Activated CD4-positive, alpha-beta T cell treated with anti-CD3 and anti-CD28 coated beads, Interleukin-2, amount 10 ng/mL, durations not matched to agents 24 days and 14 days (primary cell): ENCODE results near the gene NCKIPSD. TPM values are rescaled to one million over a fixed set of nuclear protein-coding genes. Genes with fewer than 3 reads are reported as not detected.

Source experiments
- DNase-seq: peaks from one replicate; pipeline ENCODE4 v3.0.0; 2022
- H3K27ac Mint-ChIP-seq: one replicate; pipeline ENCODE4 v1.8.0; 2022; ENCODE audit warnings: mild to moderate bottlenecking, mixed read lengths
- H3K27me3 Mint-ChIP-seq: one replicate; pipeline ENCODE4 v1.8.0; 2022; ENCODE audit warnings: mixed read lengths
- H3K36me3 Mint-ChIP-seq: one replicate; pipeline ENCODE4 v1.8.0; 2022; ENCODE audit warnings: low read depth, mild to moderate bottlenecking, mixed read lengths
- H3K4me1 Mint-ChIP-seq: one replicate; pipeline ENCODE4 v1.8.0; 2021; ENCODE audit warnings: mixed read lengths
- H3K4me3 Mint-ChIP-seq: one replicate; pipeline ENCODE4 v1.8.0; 2022; ENCODE audit warnings: mild to moderate bottlenecking, moderate library complexity, mixed read lengths
- H3K9me3 Mint-ChIP-seq: one replicate; pipeline ENCODE4 v1.8.0; 2021; ENCODE audit warnings: mixed read lengths
- intact Hi-C: fragments of 100-400 bp; cut with micrococcal nuclease; formaldehyde crosslinking; loops from one replicate; pipeline ENCODE4 v1.15.1; 2023
- total RNA-seq: library from RNA; stranded (reverse); gene quantifications from 2 replicates; pipeline ENCODE4 v1.2.3, GENCODE V29; 2022

Gene NCKIPSD
- total RNA-seq, 1 donor from 2014 or later = 53.1 TPM

DNA sequence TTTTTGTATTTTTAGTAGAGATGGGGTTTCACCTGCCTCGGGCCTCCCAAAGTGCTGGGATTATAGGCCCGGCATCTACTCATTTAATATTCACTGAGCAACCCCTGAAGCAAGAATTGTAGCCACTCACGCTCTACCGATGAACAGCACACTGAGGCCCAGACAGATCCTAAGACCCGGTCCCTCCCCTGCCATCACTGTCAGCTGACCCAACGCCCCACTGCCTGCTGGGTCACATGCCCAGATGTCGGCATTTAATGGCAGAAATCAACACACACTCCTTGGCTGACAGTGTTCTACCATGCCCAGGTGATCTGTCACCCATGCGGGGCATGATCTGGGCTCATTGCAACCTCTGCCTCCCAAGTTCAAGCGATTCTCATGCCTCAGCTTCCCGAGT lies 60.9 kb downstream of the NCKIPSD start:
- no peak for DNase-seq
- Mint-ChIP-seq H3K9me3 (no peaks in the 10 kb centered on the region), H3K4me3 (no peak overlapping the region), H3K27ac (peak overlapping the region; percentile 36), H3K4me1 (peaks cover 10% of the 10 kb centered on the region), H3K27me3 (no peaks in the 10 kb centered on the region), H3K36me3 (peaks cover 46% of the 10 kb centered on the region)
- intact Hi-C loops = no loop called here

DNA sequence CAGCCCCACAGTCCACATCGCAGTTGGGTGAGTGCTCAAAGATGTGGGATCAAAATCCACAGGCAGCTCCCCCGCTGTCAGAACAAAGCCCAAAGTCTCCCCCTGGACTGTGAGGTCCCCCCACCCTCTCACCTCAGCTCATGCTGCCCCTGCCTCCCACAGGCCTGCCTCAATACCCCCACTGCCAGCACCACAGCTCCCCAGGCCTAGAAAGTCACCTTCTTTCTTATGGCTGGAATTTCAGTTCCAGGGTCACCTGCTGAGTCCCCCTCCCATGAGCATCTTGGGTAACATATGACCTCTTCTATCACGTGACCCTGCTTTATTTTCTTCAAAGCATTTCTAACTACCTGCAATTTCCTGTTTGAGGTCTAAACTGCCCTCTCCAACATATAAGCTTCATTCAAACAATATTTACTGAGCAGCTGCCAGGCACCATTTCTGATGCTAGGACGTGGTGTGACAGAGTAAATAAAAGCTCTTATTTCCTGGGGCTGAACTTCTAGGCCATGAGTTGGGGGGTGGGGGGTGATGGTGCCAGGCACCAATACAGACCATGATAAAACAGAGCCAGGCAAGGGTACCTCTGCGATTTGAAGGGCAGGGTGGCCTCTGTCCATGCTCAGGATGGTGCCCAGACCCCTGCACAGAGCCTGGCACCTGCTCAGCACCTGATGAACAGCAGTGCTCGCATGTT lies 61.7 kb downstream of the NCKIPSD start:
- H3K4me1 Mint-ChIP-seq = peaks cover 10% of the 10 kb centered on the region
- H3K27me3 Mint-ChIP-seq = no peaks in the 10 kb centered on the region
- DNase-seq = no peak
- H3K9me3 Mint-ChIP-seq = no peaks in the 10 kb centered on the region
- intact Hi-C loops = no loop called here
- peak overlapping the region; percentile 69 for H3K27ac Mint-ChIP-seq
- peaks cover 40% of the 10 kb centered on the region for H3K36me3 Mint-ChIP-seq
- no peak overlapping the region for H3K4me3 Mint-ChIP-seq

Other genes with a start within 250 kb of the NCKIPSD start
- 24.4 and 25.9 TPM in 2 replicates for gene CCDC51, start 245.8 kb downstream of the NCKIPSD start, total RNA-seq
- gene TMA7, start 245.7 kb downstream of the NCKIPSD start, total RNA-seq = 272 and 275 TPM in 2 replicates
- 18.3 and 20.0 TPM in 2 replicates for gene ATRIP, start 239.2 kb downstream of the NCKIPSD start, total RNA-seq
- 79.1 and 84.9 TPM in 2 replicates for gene SHISA5, start 181.7 kb downstream of the NCKIPSD start, total RNA-seq
- 38.2 and 44.0 TPM in 2 replicates for gene PFKFB4, start 129.1 kb downstream of the NCKIPSD start, total RNA-seq
- not detected in 2 replicates for gene UCN2, start 122.1 kb downstream of the NCKIPSD start, total RNA-seq
- gene COL7A1, start 90.6 kb downstream of the NCKIPSD start, total RNA-seq = 0.56 and 0.62 TPM in 2 replicates
- 224 and 235 TPM in 2 replicates for gene UQCRC1, start 76.3 kb downstream of the NCKIPSD start, total RNA-seq
- 0.64 and 0.89 TPM in 2 replicates for gene TMEM89, start 64.1 kb downstream of the NCKIPSD start, total RNA-seq
- gene SLC26A6, start 50.5 kb downstream of the NCKIPSD start, total RNA-seq = 57.2 and 58.2 TPM in 2 replicates
- gene CELSR3, start 23.0 kb downstream of the NCKIPSD start, total RNA-seq = 14.5 and 15.2 TPM in 2 replicates
- 57.9 and 58.4 TPM in 2 replicates for gene IP6K2, start 31.3 kb upstream of the NCKIPSD start, total RNA-seq
- 31.9 and 39.4 TPM in 2 replicates for gene PRKAR2A, start 162.0 kb upstream of the NCKIPSD start, total RNA-seq
- gene SLC25A20, start 213.0 kb upstream of the NCKIPSD start, total RNA-seq = 13.8 and 15.6 TPM in 2 replicates
- gene ARIH2, start 232.9 kb upstream of the NCKIPSD start, total RNA-seq = 157 TPM in 2 replicates